IMR-90 (cell line): ENCODE measurements around the gene CD14.

ENCODE experiments used
- POLR2A ChIP-seq: IDR thresholded peaks from 2 replicates; pipeline ENCODE4 v1.6.1; 2012; ENCODE audit warnings: mild to moderate bottlenecking, low read depth, low read length
- TF ChIP-seq, protein P1 (sequence below): conservative IDR thresholded peaks from 2 replicates; pipeline ENCODE4 v1.5.1; 2012; ENCODE audit warnings: mild to moderate bottlenecking, low read depth, low read length, improper control_type of control experiment

DNA sequence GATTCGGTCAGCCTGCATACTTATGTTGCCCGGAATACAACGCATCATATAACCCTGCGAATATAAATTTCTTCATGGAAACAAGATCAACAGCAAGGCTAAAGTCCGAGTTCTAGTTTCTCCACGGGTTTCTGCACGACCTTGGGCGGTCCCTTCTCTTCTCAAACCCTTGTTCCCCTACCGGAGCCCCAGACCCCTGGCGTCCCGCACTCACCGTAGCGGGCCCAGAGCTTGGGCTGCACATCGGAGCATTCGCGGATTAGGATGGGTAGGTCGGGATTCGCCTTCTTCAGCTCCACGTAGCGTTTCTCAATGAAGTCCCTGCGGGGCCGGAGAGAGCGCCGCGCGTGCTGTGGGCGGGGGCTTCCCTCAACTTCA, 14.1 kb upstream of the CD14 start:
- TF ChIP-seq, protein P1, sequence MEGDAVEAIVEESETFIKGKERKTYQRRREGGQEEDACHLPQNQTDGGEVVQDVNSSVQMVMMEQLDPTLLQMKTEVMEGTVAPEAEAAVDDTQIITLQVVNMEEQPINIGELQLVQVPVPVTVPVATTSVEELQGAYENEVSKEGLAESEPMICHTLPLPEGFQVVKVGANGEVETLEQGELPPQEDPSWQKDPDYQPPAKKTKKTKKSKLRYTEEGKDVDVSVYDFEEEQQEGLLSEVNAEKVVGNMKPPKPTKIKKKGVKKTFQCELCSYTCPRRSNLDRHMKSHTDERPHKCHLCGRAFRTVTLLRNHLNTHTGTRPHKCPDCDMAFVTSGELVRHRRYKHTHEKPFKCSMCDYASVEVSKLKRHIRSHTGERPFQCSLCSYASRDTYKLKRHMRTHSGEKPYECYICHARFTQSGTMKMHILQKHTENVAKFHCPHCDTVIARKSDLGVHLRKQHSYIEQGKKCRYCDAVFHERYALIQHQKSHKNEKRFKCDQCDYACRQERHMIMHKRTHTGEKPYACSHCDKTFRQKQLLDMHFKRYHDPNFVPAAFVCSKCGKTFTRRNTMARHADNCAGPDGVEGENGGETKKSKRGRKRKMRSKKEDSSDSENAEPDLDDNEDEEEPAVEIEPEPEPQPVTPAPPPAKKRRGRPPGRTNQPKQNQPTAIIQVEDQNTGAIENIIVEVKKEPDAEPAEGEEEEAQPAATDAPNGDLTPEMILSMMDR, result no peak
- TF ChIP-seq POLR2A, result no peak
